Sigmoid colon (tissue), 7 donors: ENCODE measurements around the gene KSR1. TPM values are rescaled to one million over a fixed set of nuclear protein-coding genes. Genes with fewer than 3 reads are reported as not detected.

Experiments used
- DNase-seq: peaks from one replicate; pipeline ENCODE4 v3.0.0-alpha.2; 2019
- H3K27ac ChIP-seq, 4 donors: fragments of 200-600 bp; sonication (generic); one replicate each; pipeline ENCODE4 v1.5.1; 2016 to 2019; ENCODE audit warnings: mild to moderate bottlenecking in 1 of 4
- H3K27me3 ChIP-seq, 3 donors: fragments of 200-600 bp; sonication (generic); one replicate each; pipeline ENCODE4 v1.5.1; 2019; ENCODE audit warnings: mild to moderate bottlenecking in 1 of 3
- H3K36me3 ChIP-seq, 4 donors: fragments of 200-600 bp; sonication (generic); one replicate each; pipeline ENCODE4 v1.5.1; 2016 to 2019
- H3K4me1 ChIP-seq, 4 donors: fragments of 200-600 bp; sonication (generic); one replicate each; pipeline ENCODE4 v1.5.1; 2017 to 2019
- H3K4me3 ChIP-seq, 4 donors: fragments of 200-600 bp; sonication (generic); one replicate each; pipeline ENCODE4 v1.5.1; 2017 to 2019; ENCODE audit warnings: mild to moderate bottlenecking in 2 of 4, moderate library complexity in 1 of 4
- H3K9me3 ChIP-seq, 4 donors: fragments of 200-600 bp in 3 of 4; sonication (generic) in 3 of 4; one replicate each; pipeline versions ENCODE4 v1.5.1 to v1.6.1; 2013 to 2019
- EP300 ChIP-seq, 4 donors: sonication (generic); formaldehyde crosslinking; IDR thresholded peaks; one replicate each; pipeline ENCODE4 v1.6.1; 2017; ENCODE audit warnings: antibody characterized with exemption in 4 of 4
- POLR2A ChIP-seq, 2 donors: fragments of 450-650 bp; IDR thresholded peaks; one replicate each; pipeline ENCODE4 v1.6.1; 2016; ENCODE audit warnings: antibody characterized with exemption in 2 of 2, mild to moderate bottlenecking in 2 of 2, moderate library complexity in 2 of 2
- POLR2AphosphoS5 ChIP-seq, 4 donors: sonication (generic); formaldehyde crosslinking; IDR thresholded peaks; one replicate each; pipeline ENCODE4 v1.6.1; 2017; ENCODE audit warnings: antibody characterized with exemption in 4 of 4
- WGBS, 2 donors: extraction: QIAGEN DNeasy Blood & Tissue Kit; methylation state at CpG; one replicate each; pipeline ENCODE4 v1.1.7; 2013; 5-methylcytosine and 5-hydroxymethylcytosine counted together
- intact Hi-C: fragments of 100-400 bp; cut with DNase I; formaldehyde crosslinking; loops from one replicate; pipeline ENCODE4 v1.15.1; 2023
- polyA plus RNA-seq, 3 donors: library from polyadenylated mRNA; stranded (reverse); fragments of 200-250 nt; gene quantifications; one replicate each; pipeline ENCODE4 v1.2.3, GENCODE V29; 2013
- total RNA-seq, 4 donors: library from RNA; depleted of rRNA; stranded (reverse); fragments of >200 nt; gene quantifications; one replicate each; pipeline ENCODE4 v1.1.0, GENCODE V29; 2016
- TF ChIP-seq, protein P1 (sequence below), 4 experiments: fragments of 450-650 bp in 3 of 4; fragments of 200-600 bp in 1 of 4; IDR thresholded peaks; one replicate each; pipeline ENCODE4 v1.5.1; 2016 to 2019; ENCODE audit warnings: antibody characterized with exemption in 4 of 4, mild to moderate bottlenecking in 3 of 4, moderate library complexity in 2 of 4
- donor health status: healthy with polysubstance abuse.
- donor health status: Bipolar disorder and iron deficiency.
- donor health status: healthy.

KSR1 gene
- total and polyA plus RNA-seq, 7 donors, result 4.2 to 25.8 (median 18.2) TPM

DNA sequence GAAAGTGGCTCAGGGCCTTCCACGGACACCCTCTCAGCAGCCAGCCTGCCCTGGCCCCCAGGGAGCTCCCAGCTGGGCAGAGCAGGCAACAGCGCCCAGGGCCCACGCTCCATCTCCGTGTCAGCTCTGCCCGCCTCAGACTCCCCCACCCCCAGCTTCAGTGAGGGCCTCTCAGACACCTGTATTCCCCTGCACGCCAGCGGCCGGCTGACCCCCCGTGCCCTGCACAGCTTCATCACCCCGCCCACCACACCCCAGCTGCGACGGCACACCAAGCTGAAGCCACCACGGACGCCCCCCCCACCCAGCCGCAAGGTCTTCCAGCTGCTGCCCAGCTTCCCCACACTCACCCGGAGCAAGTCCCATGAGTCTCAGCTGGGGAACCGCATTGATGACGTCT, 126.4 kb downstream of the KSR1 start:
- H3K36me3 ChIP-seq, result peaks cover 0 to 19% (median 1%) of the 10 kb centered on the region in 4 donors
- no peaks in the 10 kb centered on the region for H3K27me3 ChIP-seq
- TF ChIP-seq POLR2AphosphoS5 (IDR thresholded peaks at IDR 0.05), result no peak
- TF ChIP-seq POLR2A (IDR thresholded peaks at IDR 0.05), result no peak
- TF ChIP-seq, protein P1, sequence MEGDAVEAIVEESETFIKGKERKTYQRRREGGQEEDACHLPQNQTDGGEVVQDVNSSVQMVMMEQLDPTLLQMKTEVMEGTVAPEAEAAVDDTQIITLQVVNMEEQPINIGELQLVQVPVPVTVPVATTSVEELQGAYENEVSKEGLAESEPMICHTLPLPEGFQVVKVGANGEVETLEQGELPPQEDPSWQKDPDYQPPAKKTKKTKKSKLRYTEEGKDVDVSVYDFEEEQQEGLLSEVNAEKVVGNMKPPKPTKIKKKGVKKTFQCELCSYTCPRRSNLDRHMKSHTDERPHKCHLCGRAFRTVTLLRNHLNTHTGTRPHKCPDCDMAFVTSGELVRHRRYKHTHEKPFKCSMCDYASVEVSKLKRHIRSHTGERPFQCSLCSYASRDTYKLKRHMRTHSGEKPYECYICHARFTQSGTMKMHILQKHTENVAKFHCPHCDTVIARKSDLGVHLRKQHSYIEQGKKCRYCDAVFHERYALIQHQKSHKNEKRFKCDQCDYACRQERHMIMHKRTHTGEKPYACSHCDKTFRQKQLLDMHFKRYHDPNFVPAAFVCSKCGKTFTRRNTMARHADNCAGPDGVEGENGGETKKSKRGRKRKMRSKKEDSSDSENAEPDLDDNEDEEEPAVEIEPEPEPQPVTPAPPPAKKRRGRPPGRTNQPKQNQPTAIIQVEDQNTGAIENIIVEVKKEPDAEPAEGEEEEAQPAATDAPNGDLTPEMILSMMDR (IDR thresholded peaks at IDR 0.05), result no peak
- no peak for TF ChIP-seq EP300 (IDR thresholded peaks at IDR 0.05)
- H3K4me3 ChIP-seq, result no peak overlapping the region
- WGBS, 2 donors, result 91 to 93% methylated on average over 18 of the region's 18 CpGs
- no peak overlapping the region for H3K27ac ChIP-seq
- DNase-seq, result no peak
- H3K9me3 ChIP-seq, result no peaks in the 10 kb centered on the region
- intact Hi-C loops, result no loop called here
- peaks cover 0 to 13% (median 4%) of the 10 kb centered on the region in 4 donors for H3K4me1 ChIP-seq

DNA sequence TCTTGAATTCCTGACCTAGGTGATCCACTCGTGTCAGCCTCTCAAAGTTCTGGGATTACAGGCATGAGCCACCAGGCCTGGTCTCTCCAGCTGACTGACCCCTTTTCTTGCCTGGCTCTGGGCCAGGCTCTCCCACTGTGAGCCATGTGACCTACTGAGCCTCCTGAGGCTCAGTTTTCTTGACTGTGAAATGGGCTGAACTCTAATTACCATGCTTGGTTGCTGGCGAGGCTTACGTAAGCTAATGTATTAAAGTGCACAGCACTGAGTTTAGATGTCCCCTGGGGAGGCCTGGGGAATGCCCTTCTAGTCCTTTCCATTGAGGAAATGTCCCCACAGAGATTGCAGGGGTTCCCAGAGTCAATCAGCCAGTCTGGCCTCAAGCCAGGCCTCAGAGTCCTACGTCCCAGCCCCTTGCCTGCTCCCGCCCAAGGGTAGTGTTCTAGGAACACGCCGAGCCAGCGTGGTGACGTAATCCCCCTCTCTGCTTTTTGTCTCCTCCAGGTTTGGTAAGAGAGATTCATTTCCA, 129.0 kb downstream of the KSR1 start:
- Histone ChIP-seq H3K4me3 (no peak overlapping the region), H3K4me1 (no peaks in the 10 kb centered on the region), H3K9me3 (no peaks in the 10 kb centered on the region), H3K27me3 (no peaks in the 10 kb centered on the region), H3K36me3 (peaks cover 0 to 35% (median 1%) of the 10 kb centered on the region in 4 donors), H3K27ac (no peak overlapping the region)
- TF ChIP-seq, protein P1 (IDR thresholded peaks at IDR 0.05), result no peak
- TF ChIP-seq EP300 (IDR thresholded peaks at IDR 0.05) (no peak), POLR2AphosphoS5 (IDR thresholded peaks at IDR 0.05) (no peak), POLR2A (IDR thresholded peaks at IDR 0.05) (no peak)
- DNase-seq, result no peak
- 84 to 89% methylated on average over 9 of the region's 9 CpGs for WGBS, 2 donors
- intact Hi-C loops, result no loop called here

DNA sequence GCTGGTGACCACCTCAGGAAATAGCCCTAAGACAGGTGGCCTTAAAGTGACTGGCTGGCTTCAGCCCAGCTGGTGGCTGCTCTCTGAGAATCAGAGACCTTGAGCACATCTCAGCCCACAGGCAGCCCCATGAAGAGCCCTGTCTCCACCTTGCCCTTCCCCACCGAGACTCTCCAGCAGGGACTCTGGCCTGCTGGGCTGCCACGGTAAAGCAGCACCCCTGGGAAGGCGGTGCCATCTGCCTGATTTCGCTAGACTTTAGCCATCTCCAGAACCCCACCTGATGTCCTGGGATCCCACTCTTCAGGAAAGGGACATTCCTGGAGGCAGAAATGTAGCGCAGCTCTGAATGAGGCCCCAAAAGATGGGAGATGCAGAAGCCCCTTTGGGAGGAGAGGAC, 129.5 kb downstream of the KSR1 start:
- intact Hi-C loops, result no loop called here
- H3K27ac ChIP-seq, result no peak overlapping the region
- TF ChIP-seq POLR2A (IDR thresholded peaks at IDR 0.05), result no peak
- no peak for TF ChIP-seq POLR2AphosphoS5 (IDR thresholded peaks at IDR 0.05)
- TF ChIP-seq EP300 (IDR thresholded peaks at IDR 0.05), result no peak
- TF ChIP-seq, protein P1 (IDR thresholded peaks at IDR 0.05), result no peak

DNA sequence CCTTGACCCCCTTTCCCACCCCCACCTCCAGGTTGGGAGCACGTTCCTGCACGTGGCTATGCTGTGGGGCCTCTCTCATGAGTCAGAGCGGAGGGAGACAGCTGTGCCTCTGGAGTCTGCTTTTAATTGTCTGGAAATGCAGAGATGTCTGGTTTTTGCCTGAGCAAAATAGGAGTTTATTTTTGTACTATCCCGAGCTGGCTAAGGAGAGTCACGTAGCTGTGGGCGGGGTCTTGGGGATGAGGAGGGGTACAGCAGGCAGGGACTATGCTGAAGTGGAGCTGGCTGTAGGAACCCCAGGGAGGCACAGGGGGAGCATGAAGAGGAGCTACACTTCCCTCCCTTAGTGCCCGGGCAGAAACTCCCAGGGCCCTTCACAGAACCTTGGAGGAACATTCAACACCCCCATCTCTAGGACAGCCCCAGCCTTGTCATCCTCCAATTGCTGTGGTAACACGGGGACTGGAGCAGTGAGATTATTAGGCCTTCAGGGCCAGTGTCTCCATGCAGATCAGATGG, 130.0 kb downstream of the KSR1 start:
- Histone ChIP-seq H3K27ac (no peak overlapping the region), H3K4me1 (no peaks in the 10 kb centered on the region), H3K9me3 (no peaks in the 10 kb centered on the region), H3K4me3 (no peak overlapping the region), H3K27me3 (no peaks in the 10 kb centered on the region), H3K36me3 (peaks cover 0 to 35% (median 1%) of the 10 kb centered on the region in 4 donors)
- WGBS, 2 donors, result 88 to 89% methylated on average over 8 of the region's 8 CpGs
- TF ChIP-seq POLR2A (IDR thresholded peaks at IDR 0.05) (no peak), EP300 (IDR thresholded peaks at IDR 0.05) (no peak), POLR2AphosphoS5 (IDR thresholded peaks at IDR 0.05) (no peak)
- TF ChIP-seq, protein P1 (IDR thresholded peaks at IDR 0.05), result no peak
- no peak for DNase-seq
- intact Hi-C loops, result no loop called here

More for the DNA sequence above, 129.5 kb downstream of the KSR1 start:
- no peak for DNase-seq
- Histone ChIP-seq H3K4me3 (no peak overlapping the region), H3K9me3 (no peaks in the 10 kb centered on the region), H3K4me1 (no peaks in the 10 kb centered on the region), H3K27me3 (no peaks in the 10 kb centered on the region), H3K36me3 (peaks cover 0 to 35% (median 1%) of the 10 kb centered on the region in 4 donors)
- 93 to 96% methylated on average over 5 of the region's 5 CpGs for WGBS, 2 donors

DNA sequence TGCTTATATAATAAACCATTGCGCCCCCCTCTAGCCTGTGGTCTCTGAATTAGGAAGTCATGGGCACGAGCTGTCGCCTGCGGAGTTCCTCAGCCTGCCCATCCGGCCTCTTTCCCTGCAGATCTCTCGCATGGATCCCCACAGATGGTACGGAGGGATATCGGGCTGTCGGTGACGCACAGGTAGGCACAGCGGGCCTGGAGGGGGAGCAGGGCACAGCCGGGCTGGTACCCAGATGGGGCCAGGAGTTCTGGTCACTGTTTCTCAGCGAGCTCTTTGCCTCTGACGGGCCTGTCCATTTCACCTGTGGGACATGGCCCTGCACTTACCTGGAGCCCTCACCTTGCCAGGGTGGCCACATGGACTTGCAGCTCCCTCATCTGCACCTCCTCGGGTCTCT, 132.1 kb downstream of the KSR1 start:
- no peak overlapping the region for H3K4me3 ChIP-seq
- H3K9me3 ChIP-seq, result no peaks in the 10 kb centered on the region
- DNase-seq, result no peak
- H3K27ac ChIP-seq, result no peak overlapping the region
- WGBS, 2 donors, result 95% methylated on average over 15 of the region's 15 CpGs
- intact Hi-C loops, result no loop called here
- TF ChIP-seq POLR2A (IDR thresholded peaks at IDR 0.05) (no peak), POLR2AphosphoS5 (IDR thresholded peaks at IDR 0.05) (no peak), EP300 (IDR thresholded peaks at IDR 0.05) (no peak)
- TF ChIP-seq, protein P1 (IDR thresholded peaks at IDR 0.05), result no peak
- no peaks in the 10 kb centered on the region for H3K27me3 ChIP-seq
- peaks cover 0 to 36% (median 5%) of the 10 kb centered on the region in 4 donors for H3K36me3 ChIP-seq
- H3K4me1 ChIP-seq, result no peaks in the 10 kb centered on the region
